ENCODE data around the gene C19orf33.

DNA sequence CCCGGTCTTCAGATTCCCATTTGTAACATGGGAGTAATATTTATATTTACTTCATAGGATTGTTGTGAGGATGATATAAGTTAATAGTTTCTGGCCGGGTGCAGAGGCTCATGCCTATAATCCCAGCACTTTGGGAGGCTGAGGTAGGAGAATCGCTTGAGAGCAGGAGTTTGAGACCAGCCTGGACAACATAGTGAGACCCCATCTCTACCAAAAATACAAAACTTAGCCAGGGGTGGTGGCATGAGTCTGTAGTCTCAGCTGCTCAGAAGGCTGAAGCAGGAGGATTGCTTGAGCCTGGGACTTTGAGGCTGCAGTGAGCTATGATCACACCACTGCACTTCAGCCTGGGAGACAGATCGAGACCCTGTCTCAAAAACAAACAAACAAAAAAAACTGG, 42.8 kb downstream of the C19orf33 start:
- TF ChIP-seq, protein P1, sequence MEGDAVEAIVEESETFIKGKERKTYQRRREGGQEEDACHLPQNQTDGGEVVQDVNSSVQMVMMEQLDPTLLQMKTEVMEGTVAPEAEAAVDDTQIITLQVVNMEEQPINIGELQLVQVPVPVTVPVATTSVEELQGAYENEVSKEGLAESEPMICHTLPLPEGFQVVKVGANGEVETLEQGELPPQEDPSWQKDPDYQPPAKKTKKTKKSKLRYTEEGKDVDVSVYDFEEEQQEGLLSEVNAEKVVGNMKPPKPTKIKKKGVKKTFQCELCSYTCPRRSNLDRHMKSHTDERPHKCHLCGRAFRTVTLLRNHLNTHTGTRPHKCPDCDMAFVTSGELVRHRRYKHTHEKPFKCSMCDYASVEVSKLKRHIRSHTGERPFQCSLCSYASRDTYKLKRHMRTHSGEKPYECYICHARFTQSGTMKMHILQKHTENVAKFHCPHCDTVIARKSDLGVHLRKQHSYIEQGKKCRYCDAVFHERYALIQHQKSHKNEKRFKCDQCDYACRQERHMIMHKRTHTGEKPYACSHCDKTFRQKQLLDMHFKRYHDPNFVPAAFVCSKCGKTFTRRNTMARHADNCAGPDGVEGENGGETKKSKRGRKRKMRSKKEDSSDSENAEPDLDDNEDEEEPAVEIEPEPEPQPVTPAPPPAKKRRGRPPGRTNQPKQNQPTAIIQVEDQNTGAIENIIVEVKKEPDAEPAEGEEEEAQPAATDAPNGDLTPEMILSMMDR (conservative IDR thresholded peaks at IDR 0.05; ENCODE audit: low read length): no peak
- TF ChIP-seq EZH2phosphoT487 (IDR thresholded peaks at IDR 0.05; ENCODE audit: borderline replicate concordance, low read depth, low read length): no peak
